Colonic mucosa (tissue), 4 donors: ENCODE measurements around the gene NOMO2. TPM values are rescaled to one million over a fixed set of nuclear protein-coding genes. Genes with fewer than 3 reads are reported as not detected.
"Not testable (repeated sequence)": the region's sequence is repeated elsewhere in the genome, so short reads cannot be mapped to it uniquely, and the experiment has no call there.

Source experiments
- DNase-seq: peaks from one replicate; pipeline ENCODE4 v3.0.0-alpha.2; 2020
- H3K27ac ChIP-seq: fragments of 200-600 bp; one replicate; pipeline ENCODE4 v1.8.0; 2021
- H3K27me3 ChIP-seq: fragments of 200-600 bp; one replicate; pipeline ENCODE4 v1.8.0; 2021
- H3K36me3 ChIP-seq: fragments of 200-600 bp; one replicate; pipeline ENCODE4 v1.8.0; 2021
- H3K4me1 ChIP-seq: fragments of 200-600 bp; one replicate; pipeline ENCODE4 v1.8.0; 2021; ENCODE audit warnings: mild to moderate bottlenecking
- H3K4me3 ChIP-seq: fragments of 200-600 bp; one replicate; pipeline ENCODE4 v1.8.0; 2021
- H3K9ac ChIP-seq, 2 donors: one replicate each; pipeline ENCODE4 v1.7.0; 2013; ENCODE audit warnings: control low read depth in 2 of 2, low read depth in 2 of 2, low read length in 2 of 2
- H3K9me3 ChIP-seq: fragments of 200-600 bp; one replicate; pipeline ENCODE4 v1.8.0; 2021
- intact Hi-C: fragments of 100-400 bp; cut with DNase I; formaldehyde crosslinking; loops from one replicate; pipeline ENCODE4 v1.14.1; 2022
- total RNA-seq, 2 donors: library from RNA; stranded (reverse); fragmentation: NEBNext Ultra II Directional in 1 of 2; extraction: Animal tissue kit (Norgen Biotek cat#: 25700) in 1 of 2; gene quantifications; one replicate each; pipeline ENCODE4 v1.2.1, GENCODE V29; 2021
- donor health status: healthy.
- donor health status: DM: no; HTN: no; CAD: no.
- donor health status: DM: no; HTN: no; CAD: no.

NOMO2 gene
- total RNA-seq, 2 donors from 2014 or later: 95.5 to 174 TPM

DNA sequence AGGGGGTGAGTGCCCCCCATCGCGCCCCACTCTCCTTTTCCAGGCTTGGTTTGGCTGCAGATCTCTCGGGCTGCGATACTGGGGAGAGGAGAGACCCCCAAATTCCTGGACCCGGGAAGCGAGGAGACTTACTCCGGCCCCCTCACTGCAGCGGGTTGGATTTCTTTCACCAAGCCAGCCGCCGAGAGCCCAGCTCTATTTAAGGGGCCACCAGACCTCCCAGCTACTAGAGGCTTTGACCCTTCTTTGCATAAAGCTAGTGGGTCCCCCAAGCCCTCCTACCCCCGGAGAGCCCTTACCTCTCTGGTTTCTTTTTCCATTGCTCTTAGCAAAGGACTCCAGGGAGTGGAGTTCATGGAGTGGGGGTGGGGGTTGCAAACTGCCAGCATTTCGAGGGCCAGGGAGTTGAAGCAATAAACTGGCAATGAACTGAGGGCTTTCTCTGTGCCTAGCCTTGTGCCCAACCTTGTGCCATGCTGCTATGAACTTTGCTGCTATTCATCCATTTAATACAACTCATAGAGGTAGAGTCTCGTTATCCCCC, 9.5 kb upstream of the NOMO2 start:
- H3K27ac ChIP-seq, H3K9ac ChIP-seq, intact Hi-C loops, H3K4me1 ChIP-seq, H3K27me3 ChIP-seq, DNase-seq, H3K36me3 ChIP-seq, H3K9me3 ChIP-seq: not testable (repeated sequence)
- peak overlapping the region; percentile 13 for H3K4me3 ChIP-seq

GRCh38 chr16:18570529-18571306, 8.8 kb upstream of the NOMO2 start:
- H3K4me3 ChIP-seq, H3K9me3 ChIP-seq, H3K4me1 ChIP-seq, H3K27me3 ChIP-seq, intact Hi-C loops, H3K27ac ChIP-seq, H3K9ac ChIP-seq, H3K36me3 ChIP-seq: not testable (repeated sequence)
- peak; percentile 59 for DNase-seq

DNA sequence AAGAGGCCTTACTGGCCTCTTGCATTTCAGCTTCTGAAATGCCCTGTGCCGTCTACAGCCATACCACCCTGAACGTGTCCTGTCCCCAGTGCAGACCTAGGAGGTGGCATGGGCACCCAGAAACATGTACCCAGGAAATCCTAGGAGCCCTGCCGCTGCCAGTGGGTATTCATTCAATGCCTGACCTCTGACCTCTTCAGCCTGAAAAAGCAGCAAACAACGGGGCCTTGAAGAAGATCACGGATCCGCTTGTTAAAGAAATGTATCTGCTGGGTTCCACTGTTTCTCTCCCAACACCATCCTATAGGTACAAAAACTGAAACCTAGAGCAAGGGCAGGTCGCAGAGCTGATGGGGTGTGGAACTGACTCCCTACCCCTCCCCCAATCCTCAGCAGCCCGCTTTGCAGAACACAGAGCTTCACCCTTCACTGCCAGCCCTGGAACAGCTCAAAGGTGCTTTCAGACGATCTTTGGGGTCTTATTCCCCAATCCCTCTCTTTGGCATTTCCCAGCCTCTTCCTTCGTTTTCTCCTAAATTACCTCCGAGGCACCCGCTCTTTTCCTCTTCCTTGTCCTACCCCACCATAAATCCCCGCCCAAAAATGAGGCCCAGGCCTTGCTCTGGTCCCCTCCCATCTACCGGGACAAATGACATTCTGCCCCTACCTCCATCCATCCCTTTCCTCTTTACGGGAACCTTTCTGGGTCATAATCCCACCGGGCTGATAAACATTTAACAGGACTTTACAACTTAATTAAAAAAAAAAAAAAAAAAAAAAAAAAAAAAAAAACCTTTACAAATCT, 1.3 kb downstream of the NOMO2 start:
- intact Hi-C loops, H3K9ac ChIP-seq, H3K4me1 ChIP-seq, H3K27me3 ChIP-seq, H3K36me3 ChIP-seq, H3K9me3 ChIP-seq, H3K27ac ChIP-seq: not testable (repeated sequence)
- DNase-seq: peak; percentile 23
- peak overlapping the region; percentile 49 for H3K4me3 ChIP-seq

DNA sequence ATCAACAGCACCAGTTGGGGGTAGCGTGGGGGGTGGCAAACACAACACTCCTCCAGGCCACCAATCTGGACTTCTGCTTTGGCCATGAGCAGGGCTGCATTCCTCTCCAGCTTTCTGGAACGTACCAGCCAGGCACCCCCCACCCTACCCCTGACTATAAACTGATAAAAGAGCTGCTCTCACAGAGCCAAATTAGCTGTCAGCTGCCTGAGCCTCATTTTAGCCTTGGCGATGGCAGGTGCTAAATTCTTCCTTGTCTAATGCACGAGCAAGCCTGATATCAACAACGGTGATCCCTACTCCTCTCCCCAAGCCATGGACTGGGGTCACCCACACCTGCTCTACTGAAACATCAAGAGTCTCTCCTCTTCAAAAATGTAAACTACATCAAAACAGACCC, 8.2 kb downstream of the NOMO2 start:
- H3K27me3 ChIP-seq, H3K4me3 ChIP-seq, DNase-seq, H3K27ac ChIP-seq, H3K4me1 ChIP-seq, intact Hi-C loops, H3K9me3 ChIP-seq, H3K9ac ChIP-seq, H3K36me3 ChIP-seq: not testable (repeated sequence)

DNA sequence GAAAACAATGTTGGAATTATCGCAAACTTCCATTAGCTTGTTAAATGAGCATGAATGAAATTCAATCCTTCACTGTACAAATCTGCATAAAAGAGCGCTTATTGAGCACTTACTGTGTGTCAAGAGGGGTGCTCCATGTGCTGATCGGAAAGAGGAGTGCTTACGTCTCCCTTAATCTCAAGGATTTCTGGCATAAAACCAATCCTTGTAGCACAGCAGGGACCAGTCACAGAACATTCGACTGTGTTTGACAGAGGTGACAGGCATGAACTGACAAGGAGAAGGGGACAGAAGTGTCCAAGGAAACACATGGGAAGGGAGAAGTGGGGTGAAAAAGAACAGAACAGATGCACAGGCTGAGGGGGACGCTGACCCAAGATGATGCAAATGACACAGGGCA, 14.5 kb downstream of the NOMO2 start:
- H3K4me1 ChIP-seq, DNase-seq, H3K4me3 ChIP-seq, H3K27me3 ChIP-seq, H3K9ac ChIP-seq, H3K9me3 ChIP-seq, intact Hi-C loops, H3K36me3 ChIP-seq, H3K27ac ChIP-seq: not testable (repeated sequence)

GRCh38 chr16:18546853-18547252, 15.0 kb downstream of the NOMO2 start:
- H3K9ac ChIP-seq, H3K27me3 ChIP-seq, H3K4me3 ChIP-seq, intact Hi-C loops, H3K4me1 ChIP-seq, H3K36me3 ChIP-seq, DNase-seq, H3K9me3 ChIP-seq, H3K27ac ChIP-seq: not testable (repeated sequence)

DNA sequence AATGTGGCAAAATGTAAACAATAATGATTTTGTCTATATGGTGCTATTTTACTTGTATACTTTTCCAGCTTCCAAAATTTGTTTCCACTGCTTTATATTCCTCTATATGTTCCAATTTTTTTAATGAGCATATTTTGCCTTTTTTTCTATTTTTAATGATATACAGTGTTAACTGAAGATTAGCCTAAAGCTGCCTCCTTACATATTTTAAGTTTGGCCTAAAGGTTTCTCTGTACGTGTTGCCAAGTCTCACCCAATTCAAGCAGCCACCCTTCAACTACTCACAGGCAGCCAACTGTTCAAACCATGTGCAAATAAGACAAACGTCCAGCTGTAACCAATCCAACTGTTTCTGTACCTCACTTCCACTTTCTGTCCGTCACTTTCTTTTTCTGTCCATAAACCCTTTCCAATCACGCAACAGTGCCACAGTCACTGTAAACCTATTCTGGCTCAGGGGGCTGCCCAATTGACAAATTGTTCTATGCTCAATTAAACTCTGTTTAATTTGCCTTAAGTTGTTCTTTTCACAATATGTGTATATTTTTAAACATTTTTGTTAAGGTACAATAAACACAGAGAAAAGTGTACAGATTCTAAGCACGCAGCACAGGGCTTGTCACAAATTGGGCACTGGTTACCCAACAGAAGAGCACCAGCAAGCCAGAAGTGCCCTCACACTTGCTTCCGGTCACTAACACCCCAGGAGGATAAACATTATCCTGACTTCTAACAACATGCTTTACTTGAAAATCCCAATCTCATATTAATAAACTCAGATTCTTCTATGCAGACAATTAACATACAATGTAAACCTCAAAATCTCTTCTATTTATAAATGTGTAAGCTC, 17.4 kb downstream of the NOMO2 start:
- intact Hi-C loops, H3K4me1 ChIP-seq, H3K9ac ChIP-seq, H3K36me3 ChIP-seq, H3K27me3 ChIP-seq, H3K9me3 ChIP-seq, H3K27ac ChIP-seq, H3K4me3 ChIP-seq, DNase-seq: not testable (repeated sequence)

GRCh38 chr16:18541912-18542311, 20.0 kb downstream of the NOMO2 start:
- H3K36me3 ChIP-seq, H3K27ac ChIP-seq, DNase-seq, H3K27me3 ChIP-seq, H3K4me1 ChIP-seq, H3K9ac ChIP-seq, intact Hi-C loops, H3K9me3 ChIP-seq, H3K4me3 ChIP-seq: not testable (repeated sequence)

DNA sequence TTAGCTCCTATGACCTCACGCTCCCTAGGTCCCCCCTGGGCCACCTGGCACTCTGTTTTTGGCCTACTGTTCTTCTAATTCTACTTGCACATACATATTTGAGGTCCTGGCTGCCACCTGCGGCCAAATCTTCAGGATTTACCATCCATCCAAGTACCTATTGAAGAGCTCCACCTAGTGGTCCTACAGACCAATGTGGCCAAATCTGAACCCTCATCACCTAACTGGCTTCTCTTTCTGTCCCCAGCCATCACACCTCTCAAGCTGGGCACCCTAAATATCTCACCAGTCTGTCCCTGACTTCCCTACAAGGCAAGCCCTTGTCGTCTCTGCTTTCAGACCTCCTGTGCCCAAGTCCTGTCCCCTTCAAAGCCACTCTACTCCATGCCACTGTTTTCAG, 24.9 kb downstream of the NOMO2 start:
- H3K27ac ChIP-seq, H3K4me3 ChIP-seq, H3K9ac ChIP-seq, DNase-seq, H3K36me3 ChIP-seq, H3K9me3 ChIP-seq, H3K27me3 ChIP-seq, intact Hi-C loops, H3K4me1 ChIP-seq: not testable (repeated sequence)

GRCh38 chr16:18535519-18536168, 26.3 kb downstream of the NOMO2 start:
- H3K4me3 ChIP-seq, H3K27ac ChIP-seq, H3K36me3 ChIP-seq, H3K9me3 ChIP-seq, H3K9ac ChIP-seq, H3K4me1 ChIP-seq, DNase-seq, intact Hi-C loops, H3K27me3 ChIP-seq: not testable (repeated sequence)

DNA sequence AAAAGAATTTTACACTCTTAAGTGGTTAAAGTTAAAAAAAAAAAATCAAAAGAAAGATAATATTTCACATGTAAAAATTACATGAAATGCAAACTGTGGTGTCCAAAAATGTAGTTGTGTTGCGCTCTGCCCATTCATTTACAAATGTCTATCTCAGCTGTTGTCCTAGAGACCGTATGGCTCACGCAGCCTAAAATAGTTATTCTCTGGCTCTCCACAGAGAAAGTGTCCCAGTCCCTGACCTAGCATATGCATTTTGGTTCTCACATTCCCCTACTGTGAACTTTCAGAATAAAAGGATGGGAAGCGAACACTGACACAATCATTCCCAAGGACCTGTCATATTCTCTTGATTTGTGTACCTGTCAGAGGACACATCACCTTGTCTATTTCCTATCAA, 27.6 kb downstream of the NOMO2 start:
- H3K9me3 ChIP-seq, H3K27me3 ChIP-seq, H3K4me1 ChIP-seq, DNase-seq, H3K36me3 ChIP-seq, H3K4me3 ChIP-seq, H3K27ac ChIP-seq, H3K9ac ChIP-seq, intact Hi-C loops: not testable (repeated sequence)

GRCh38 chr16:18531323-18531722, 30.6 kb downstream of the NOMO2 start:
- DNase-seq, H3K9ac ChIP-seq, H3K4me3 ChIP-seq, H3K4me1 ChIP-seq, H3K36me3 ChIP-seq, intact Hi-C loops, H3K9me3 ChIP-seq, H3K27me3 ChIP-seq, H3K27ac ChIP-seq: not testable (repeated sequence)
